NCI-H2171 (cell line): Measurements from ENCODE around the gene GSTM2.

ENCODE experiments used
- DNase-seq: peaks from one replicate; lab custom pipeline; 2025; lab: John Stamatoyannopoulos, UW

Gene GSTM2

DNA sequence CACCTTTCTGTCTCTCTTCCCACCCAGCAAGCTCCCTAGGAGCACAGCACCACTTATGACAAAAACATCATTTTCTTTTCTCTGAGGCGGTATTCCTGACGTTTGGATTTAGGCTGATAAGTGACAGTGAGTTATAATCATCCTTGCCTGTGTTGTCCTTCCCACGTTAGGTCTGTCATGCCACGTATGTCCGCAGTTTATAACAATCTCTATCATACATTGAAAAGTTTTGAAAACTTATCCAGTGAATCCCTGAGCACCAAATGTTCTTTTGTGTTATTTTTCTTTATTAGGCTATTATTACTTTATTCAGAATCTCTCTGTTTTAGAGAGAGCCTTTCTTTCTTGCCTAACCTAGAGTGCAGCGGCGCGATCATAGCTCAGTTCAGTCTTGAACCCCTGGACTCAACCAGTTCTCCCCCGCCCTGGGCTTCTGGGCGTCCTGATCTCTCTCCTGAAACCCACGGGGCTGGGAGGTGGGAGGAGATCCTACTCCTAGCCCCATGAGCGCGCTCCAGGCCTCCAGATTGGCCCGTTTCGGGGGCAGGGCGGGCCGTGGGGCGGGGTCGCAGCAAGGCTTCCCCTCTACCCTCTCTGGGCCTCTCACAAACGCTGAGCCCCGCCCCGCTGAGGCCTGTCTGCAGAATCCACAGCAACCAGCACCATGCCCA lies at the start of gene GSTM2:
Gene GSTM2, plus strand, starts transcription at position 606 of the 671 bp plus-strand sequence. Its CDS starts 59 bp downstream, at position 665.
- DNase-seq: peak; percentile 81

DNA sequence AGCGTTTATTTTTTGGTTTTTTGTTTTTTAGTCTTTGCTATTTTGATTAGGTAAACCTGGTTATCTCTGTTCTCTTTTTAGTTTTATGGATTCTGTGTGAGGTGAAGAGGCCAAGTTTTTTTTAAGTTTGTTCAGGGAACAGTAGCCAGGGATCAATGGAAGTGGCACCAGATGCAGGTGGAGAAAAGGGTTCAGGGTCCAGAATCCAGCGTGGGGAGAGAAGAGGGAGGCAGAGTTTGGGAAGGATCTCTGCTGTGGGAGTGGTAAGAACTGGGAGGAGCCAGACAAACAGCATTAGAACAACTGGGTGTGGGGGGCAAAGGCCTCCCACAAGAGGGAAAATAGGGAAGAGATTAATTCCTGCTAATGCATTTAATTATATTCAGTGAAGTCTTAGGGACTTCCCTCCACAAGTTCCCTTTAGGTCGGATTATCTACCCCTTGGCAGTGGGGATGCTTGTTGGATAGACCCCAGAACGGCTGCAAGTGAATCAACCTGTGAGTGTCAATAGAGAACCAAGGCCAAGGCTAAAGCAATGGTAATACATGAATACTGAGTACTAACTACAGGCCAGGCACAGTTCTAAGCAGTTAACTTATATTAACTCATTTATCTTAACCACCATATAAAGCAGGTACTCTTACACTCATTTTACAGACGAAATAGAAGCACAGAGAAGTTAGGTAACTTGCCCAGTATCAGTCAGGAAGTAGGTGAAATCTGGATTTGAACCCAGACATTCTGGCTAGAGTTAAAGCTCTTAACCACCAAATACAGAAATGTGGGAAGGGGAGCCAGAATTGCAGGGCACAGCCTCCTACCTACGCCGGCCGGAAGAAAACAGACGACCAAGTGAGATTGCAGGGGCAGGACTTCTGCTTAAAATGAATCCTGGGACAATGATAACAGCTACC lies 48.9 kb upstream of the GSTM2 start:
- no peak for DNase-seq

DNA sequence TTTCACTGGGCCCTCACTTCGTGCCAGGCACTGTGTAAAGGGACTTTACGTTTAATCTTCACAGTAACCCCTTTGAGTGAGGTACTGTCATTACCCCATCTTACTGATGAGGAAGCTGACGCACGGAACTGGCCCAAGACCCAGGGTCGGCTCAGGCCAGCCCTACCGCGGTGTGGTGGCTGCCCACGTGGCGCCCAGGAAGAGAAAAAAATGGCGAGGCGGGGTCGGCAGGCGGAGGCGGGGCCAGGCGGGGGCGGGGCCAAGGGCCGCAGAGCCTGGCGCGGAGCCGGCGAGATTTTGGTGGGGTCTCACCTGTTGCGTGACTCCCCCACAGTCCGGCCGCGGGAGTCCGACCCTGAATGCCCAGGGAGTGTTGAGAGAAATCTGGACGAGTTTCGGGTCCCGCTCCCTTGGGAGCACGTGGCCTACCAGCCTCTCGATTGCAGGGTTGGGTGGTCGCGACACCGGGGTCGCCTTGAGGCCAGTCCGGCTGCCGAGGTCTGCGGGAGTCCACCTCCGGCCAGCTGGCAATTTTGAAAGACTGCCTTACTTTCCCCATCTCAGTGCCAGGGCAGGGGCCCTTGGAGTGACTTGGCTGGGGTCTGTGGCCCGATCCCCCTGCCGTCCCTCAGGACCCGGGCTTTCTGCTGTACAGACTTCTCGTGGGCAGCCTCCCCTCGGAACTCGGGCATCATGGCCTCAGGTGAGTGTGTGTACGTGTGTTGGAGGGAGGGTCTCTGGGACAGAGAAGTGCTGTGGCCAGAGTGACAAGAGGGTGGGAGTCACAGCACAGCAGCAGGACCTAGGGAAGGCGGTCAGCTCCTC lies 48.1 kb upstream of the GSTM2 start, which contains the start of the genes AMPD2 and GNAT2:
Gene AMPD2, plus strand, starts transcription at position 262 of the 825 bp plus-strand sequence. CDS start 1,339 bp downstream, outside the sequence.
Gene GNAT2, minus strand, starts transcription at position 41 of the 825 bp plus-strand sequence. CDS start 6,746 bp downstream, outside the sequence.
- peak; percentile 73 for DNase-seq

DNA sequence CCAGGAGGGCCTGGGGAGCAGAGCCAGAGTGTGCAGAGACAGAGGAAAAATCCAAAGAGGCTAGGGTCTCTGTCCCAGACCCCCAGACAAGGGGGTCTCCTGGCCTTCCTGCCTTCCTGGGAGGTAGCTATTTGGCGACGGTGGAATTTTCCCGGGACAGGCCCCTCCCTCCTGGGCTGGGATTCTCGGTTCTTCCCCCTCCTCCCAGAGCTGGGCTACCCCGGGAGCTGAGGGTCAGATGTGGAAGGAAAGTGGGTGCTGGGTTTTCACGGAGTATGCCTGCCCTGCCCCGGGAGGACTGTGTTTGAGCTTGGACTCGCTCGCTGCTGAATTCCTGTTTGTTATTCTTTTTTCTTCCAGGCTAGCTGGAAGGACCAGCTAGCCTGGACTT lies 47.5 kb upstream of the GSTM2 start:
- no peak for DNase-seq

DNA sequence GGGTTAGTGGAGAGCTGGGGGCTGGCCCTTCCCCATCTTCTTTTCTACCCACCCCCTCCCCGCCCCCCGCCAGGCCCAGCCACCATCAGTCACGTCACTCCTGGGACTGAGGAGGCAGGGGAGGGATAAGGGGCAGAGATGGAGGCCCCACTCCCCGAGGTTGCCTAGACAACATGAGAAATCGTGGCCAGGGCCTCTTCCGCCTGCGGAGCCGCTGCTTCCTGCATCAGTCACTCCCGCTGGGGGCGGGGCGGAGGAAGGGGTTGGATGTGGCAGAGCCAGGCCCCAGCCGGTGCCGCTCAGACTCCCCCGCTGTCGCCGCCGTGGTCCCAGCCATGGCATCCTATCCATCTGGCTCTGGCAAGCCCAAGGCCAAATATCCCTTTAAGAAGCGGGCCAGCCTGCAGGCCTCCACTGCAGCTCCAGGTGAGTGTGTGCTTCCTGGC lies 47.0 kb upstream of the GSTM2 start:
- peak; percentile 92 for DNase-seq

DNA sequence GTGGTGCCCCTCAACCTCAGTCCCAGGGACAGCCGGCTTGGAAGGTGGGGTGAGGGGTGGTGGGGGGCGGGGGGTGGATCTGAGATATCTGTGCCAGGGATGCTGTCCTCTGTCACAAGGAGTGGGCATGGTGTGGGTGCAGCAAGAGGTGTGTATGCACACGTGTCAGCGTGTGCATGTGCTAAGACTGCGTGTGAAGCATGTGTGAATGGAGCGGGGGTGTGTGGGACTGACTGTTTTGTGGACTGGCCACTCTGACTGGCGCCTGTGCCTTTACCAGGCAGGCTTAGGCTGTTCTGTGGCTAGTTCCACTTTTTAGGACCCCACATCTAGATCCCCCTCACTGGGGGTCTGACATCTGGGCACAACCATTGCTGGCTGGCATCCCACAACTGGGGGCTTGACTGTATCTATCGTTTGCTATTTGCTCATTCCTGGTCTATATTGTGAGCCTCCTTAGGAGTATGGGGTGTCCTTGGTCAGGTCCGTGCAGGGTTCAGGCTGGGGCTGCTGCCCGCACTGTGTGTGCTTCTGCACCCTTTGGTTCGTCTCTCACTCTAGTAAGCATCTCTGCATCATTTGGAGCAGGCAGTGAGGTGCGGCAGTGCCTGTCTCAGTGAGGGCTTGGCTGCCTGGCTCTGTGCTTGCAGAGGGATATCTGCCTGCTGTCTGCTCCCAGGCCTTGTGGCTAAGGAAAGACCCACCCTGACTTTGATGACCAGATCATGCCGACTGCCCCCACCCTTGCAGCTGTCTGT lies 46.3 kb upstream of the GSTM2 start:
- DNase-seq: no peak

DNA sequence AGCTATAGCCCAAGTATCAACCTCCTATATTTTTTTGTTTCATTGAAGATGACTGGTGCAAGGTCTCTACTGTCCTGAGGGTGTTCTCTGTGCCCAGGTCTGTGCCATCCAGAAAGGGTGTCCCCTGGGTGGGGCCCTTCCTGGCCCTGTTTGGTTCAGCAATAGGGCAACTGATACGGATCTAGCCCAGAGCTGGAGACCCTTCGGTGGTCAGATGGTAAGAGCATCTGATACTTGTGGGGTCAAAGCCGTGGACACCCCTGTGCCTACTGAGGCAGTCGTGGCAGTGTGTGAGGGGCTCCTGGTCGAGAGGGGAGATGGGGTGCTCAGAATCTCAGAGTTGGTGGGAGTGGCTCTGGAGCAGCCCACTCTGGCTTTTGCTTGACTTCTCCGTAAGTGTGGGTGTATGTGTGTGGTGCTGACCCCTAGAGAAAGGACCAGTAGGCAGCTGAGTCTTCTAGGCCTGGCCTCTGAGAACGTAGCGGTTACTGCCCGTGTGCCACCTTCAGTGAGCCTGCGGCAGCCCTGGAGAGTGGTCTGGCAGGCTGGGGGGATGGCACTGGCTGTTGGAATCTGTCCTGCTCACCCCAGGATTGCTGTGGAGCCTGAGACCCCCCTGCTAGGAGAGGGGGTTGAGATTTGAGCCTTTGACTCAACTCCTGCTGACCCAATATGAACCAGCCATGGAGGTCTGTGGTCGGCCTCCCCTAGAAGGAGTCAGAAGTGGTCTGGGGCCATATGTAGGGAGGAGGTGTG lies 45.5 kb upstream of the GSTM2 start:
- no peak for DNase-seq

DNA sequence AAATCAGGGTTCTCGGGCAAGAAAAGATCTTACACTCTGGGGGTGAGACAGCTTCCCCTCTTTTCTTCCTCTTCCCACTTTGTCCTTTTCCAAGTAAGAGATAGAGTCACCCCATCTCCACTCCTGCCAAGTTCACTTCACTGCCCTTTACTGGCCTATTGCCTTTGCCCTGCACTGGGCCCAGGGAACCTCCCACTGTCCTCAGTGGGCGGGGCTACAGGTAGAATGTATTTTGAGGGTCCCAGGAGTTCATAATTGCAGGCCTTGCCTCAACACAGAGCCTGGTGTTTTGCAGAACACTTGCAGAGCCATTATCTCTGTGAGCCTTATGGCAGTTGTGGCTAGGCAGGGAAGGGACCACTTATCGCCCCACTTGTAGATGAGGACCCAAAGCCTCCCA lies 45.0 kb upstream of the GSTM2 start:
- no peak for DNase-seq

DNA sequence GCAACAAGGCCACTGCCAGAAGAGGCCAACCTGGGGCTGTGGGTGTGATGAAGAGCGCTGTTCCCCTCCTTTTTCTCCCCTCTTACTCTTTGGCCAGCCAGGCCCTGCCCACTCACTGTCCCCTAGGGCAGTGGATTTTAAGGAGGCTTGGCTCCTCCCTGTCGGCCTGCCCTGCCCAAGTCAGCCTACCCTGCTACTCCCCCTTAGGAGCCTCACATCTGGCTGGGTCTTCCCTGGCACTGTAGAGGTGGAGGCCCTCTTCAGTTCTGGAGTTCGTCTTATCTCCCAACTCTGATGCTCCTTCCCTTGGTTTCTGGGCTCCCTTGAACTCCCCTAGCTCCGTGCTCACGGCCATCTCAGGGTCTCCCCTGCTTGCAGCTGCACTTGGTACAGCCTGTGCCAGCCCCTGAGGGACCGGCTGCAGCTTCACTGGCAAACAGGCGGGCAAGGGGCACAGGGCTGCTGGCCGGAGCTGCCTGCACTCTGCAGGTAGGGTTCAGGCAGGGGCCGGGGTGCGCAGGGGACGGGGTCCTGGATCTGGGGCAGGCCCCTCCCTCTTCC lies 44.2 kb upstream of the GSTM2 start:
- DNase-seq: no peak

DNA sequence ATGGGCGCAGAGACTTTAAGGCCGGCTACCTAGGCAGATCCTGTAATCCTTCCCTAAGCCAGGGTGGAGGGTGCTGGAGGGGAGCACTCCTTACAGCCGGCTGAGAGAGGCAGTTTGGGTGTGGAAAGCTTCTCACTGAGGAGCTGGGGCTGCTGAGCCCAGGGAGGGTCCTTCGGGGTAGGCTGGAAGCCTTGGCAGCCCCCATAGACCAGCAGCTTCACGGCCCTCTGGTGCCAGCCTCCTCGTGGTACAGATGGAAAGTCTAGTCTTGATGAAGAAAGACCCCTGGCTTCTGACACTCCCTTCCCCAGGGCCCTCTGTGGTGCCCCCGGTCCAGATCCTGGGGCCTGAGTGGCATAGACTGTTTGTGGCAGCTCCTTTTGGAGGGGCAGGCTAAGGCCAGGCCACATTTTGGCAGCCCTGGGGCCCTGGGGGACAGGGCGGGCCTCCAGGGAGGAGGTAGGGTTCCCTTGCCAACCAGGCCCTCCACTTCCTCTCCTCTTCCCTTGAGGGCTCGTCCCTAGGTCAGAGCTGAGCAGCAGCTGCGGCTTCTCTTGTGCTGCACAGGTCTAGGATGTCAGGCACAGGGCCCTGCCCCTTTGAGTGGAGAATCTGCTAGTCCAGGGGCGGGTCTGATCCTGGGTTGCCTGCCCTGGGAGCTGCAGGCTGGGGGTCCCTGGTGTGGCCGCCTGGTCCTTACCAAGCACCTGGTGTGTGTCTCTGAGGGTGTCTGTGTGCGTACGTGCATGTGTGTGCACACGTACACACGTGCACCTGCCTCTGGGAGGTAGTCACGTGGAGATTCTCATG lies 43.5 kb upstream of the GSTM2 start:
- peak; percentile 30 for DNase-seq

DNA sequence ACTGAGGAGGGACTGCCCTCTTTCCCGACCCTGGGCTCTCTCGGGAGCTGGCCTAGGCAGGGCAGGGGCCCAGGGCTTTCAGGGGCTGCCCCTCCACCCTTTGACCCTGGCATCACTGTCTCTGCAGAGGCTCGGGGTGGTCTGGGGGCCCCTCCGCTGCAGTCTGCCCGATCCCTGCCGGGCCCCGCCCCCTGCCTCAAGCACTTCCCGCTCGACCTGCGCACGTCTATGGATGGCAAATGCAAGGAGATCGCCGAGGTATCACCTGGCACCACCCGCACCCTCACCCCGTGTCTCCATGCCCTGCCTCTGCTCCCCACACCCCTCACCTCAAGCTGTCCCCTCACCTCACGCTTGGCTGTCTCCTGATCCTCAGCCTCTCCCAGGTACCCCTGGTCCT lies 42.7 kb upstream of the GSTM2 start:
- DNase-seq: no peak

DNA sequence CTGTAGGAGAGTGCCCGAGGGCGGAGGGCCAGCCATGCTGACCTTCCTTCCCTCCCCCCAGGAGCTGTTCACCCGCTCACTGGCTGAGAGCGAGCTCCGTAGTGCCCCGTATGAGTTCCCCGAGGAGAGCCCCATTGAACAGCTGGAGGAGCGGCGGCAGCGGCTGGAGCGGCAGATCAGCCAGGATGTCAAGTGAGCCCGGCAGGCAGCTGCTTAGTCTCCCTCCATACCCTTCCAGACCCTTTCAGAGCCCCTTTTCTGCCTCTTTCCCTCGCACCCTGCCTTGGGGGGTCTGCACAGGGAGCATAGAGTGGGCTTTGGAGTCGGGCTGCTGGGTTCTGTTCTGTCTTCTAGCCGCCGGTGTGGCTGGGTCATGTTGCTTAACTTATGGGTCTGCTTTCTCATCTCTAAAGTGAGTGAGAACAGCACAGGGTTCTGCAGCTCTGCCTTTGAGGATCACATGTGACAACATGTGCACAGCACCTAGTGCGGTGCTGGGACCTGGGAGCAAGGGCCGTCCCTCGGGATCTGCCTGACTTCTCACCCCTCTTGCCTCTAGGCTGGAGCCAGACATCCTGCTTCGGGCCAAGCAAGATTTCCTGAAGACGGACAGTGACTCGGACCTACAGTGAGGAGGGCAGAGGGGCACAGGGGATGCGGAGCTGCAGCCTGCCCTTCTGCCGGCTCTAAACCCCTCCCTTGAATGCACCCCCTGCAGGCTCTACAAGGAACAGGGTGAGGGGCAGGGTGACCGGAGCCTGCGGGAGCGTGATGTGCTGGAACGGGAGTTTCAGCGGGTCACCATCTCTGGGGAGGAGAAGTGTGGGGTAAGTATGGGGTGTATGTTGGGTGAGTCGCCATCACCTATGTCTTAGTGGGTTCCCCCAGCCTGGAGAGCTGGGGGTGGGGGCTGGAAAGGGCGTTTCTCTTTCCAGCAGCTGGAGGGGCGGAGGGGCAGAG lies 42.0 kb upstream of the GSTM2 start:
- DNase-seq: peak; percentile 22

DNA sequence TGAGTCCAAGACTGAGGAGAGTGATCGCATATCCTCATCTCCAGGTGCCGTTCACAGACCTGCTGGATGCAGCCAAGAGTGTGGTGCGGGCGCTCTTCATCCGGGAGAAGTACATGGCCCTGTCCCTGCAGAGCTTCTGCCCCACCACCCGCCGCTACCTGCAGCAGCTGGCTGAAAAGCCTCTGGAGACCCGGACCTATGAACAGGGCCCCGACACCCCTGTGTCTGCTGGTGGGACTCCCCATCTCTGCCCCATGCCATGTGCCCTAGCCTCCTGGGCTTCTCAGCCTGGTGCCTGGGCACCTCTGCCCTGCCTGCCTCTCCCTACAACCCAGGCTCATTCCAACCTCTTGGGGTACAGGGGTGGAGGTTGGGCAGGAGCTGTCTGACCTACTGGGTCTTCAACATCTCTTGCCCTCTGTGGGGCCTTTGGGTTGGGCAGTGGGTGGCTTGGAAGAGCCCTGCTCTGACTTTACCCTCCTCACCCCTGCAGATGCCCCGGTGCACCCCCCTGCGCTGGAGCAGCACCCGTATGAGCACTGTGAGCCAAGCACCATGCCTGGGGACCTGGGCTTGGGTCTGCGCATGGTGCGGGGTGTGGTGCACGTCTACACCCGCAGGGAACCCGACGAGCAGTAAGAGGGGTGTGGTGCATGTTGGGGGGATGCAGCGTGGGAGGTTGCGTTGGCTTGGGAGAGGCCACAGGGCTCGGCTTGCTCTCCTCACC lies 41.0 kb upstream of the GSTM2 start:
- DNase-seq: no peak

DNA sequence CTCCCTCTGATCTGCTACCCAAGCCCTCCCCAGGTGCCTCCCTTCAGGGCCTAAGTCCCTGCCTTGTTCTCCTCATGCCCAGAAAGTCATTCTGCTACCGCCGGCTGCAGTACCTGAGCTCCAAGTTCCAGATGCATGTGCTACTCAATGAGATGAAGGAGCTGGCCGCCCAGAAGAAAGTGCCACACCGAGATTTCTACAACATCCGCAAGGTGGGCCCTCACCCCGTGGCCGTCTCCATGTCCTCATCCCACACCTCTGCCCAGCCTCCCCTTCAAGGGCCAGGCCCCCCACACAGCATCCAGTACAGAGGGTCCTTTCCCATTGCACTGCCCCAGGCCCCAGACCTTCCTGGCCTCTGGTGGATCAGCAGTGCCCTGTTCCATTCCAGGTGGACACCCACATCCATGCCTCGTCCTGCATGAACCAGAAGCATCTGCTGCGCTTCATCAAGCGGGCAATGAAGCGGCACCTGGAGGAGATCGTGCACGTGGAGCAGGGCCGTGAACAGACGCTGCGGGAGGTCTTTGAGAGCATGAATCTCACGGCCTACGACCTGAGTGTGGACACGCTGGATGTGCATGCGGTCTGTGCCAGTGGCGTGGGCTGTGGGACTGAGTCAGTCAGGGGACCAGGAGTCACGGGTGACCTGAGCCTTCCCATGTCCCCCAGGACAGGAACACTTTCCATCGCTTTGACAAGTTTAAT lies 40.0 kb upstream of the GSTM2 start:
- DNase-seq: no peak

DNA sequence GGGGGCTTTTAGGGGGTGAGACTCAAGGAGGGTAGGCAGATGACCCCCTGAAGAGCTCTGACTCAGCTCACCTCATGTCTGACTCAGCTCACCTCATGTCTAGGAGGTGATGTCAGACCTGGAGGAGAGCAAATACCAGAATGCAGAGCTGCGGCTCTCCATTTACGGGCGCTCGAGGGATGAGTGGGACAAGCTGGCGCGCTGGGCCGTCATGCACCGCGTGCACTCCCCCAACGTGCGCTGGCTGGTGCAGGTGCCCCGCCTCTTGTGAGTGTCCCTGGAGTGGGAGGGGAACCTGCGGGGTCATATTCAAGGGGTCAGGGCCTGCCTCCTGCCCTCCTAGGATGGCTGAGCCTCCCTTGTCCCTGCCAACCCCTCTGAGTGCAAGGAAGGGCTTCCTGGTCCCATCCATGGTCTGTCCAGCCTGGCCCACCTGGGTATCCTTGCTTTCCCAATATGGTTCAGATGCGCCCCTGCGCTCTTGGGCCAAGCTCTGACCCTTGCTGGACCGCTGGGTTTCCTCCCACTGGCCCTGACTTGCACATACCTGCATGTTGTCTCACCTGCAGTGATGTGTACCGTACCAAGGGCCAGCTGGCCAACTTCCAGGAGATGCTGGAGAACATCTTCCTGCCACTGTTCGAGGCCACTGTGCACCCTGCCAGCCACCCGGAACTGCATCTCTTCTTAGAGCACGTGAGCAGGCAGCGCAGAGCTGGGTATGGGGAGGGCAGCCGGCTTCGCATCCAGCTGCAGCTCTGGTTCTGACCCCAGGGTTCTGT lies 39.1 kb upstream of the GSTM2 start:
- no peak for DNase-seq
